GM23338 (cell line): ENCODE data around the gene RNF223. TPM values are rescaled to one million over a fixed set of nuclear protein-coding genes. Genes with fewer than 3 reads are reported as not detected.
"Not testable (repeated sequence)": the region's sequence is repeated elsewhere in the genome, so short reads cannot be mapped to it uniquely, and the experiment has no call there.

Source experiments
- ATAC-seq: fragments of 200-7000 bp; cut with Tn5 transposase; 3 replicates; pipeline ENCODE4 v1.9.1; 2020
- DNase-seq: peaks from one replicate; pipeline ENCODE4 v3.0.0-alpha.2; 2015; ENCODE audit warnings: low spot score
- H2AFZ ChIP-seq: fragments of 200-600 bp; sonication (generic); 2 replicates; pipeline ENCODE4 v1.8.0; 2016; ENCODE audit warnings: antibody characterized with exemption, mild to moderate bottlenecking, moderate library complexity
- H3F3A ChIP-seq: fragments of 200-600 bp; sonication (generic); replicated peaks from 2 replicates; pipeline ENCODE4 v1.8.0; 2017; ENCODE audit warnings: antibody characterized with exemption, mixed run types, low read depth
- H3K27ac ChIP-seq: fragments of 200-600 bp; sonication (generic); 2 replicates; pipeline ENCODE4 v1.6.1; 2016; ENCODE audit warnings: low read depth
- H3K27me3 ChIP-seq: fragments of 200-600 bp; sonication (generic); 2 replicates; pipeline ENCODE4 v1.8.0; 2016; ENCODE audit warnings: mild to moderate bottlenecking, mixed run types, moderate library complexity; ENCODE audit not compliant: insufficient read depth
- H3K36me3 ChIP-seq: fragments of 200-600 bp; sonication (generic); 2 replicates; pipeline ENCODE4 v1.8.0; 2016; ENCODE audit warnings: mild to moderate bottlenecking; ENCODE audit not compliant: insufficient read depth
- H3K4me1 ChIP-seq: fragments of 200-600 bp; sonication (generic); 2 replicates; pipeline ENCODE4 v1.8.0; 2016; ENCODE audit warnings: mild to moderate bottlenecking, moderate library complexity; ENCODE audit not compliant: insufficient read depth
- H3K4me2 ChIP-seq: fragments of 200-600 bp; sonication (generic); 2 replicates; pipeline ENCODE4 v1.7.1; 2017; ENCODE audit warnings: mixed run types
- H3K4me3 ChIP-seq: fragments of 200-600 bp; sonication (generic); 2 replicates; pipeline ENCODE4 v1.6.1; 2016; ENCODE audit warnings: mixed run types
- H3K79me2 ChIP-seq: fragments of 200-600 bp; sonication (generic); replicated peaks from 2 replicates; pipeline ENCODE4 v1.8.0; 2017; ENCODE audit warnings: mild to moderate bottlenecking; ENCODE audit not compliant: insufficient read depth
- H3K9me2 ChIP-seq: fragments of 200-600 bp; sonication (generic); 2 replicates; pipeline ENCODE4 v1.8.0; 2017; ENCODE audit not compliant: insufficient read depth
- H4K20me1 ChIP-seq: fragments of 200-600 bp; sonication (generic); replicated peaks from 2 replicates; pipeline ENCODE4 v1.8.0; 2017; ENCODE audit warnings: mild to moderate bottlenecking; ENCODE audit not compliant: insufficient read depth
- H3K27ac Mint-ChIP-seq: 2 replicates; pipeline ENCODE4 v1.8.0; 2020; ENCODE audit warnings: inconsistent platforms, mild to moderate bottlenecking, moderate library complexity, mixed read lengths
- H3K27me3 Mint-ChIP-seq: 3 replicates; pipeline ENCODE4 v1.8.0; 2022; ENCODE audit warnings: low read depth, mild to moderate bottlenecking, moderate library complexity, mixed read lengths, inconsistent platforms; ENCODE audit not compliant: insufficient read depth, poor library complexity
- H3K36me3 Mint-ChIP-seq: 3 replicates; pipeline ENCODE4 v1.8.0; 2021; ENCODE audit warnings: low read depth, mild to moderate bottlenecking, inconsistent platforms, moderate library complexity, mixed read lengths
- H3K4me1 Mint-ChIP-seq: 3 replicates; pipeline ENCODE4 v1.8.0; 2020; ENCODE audit warnings: mild to moderate bottlenecking, inconsistent platforms, mixed read lengths
- H3K4me3 Mint-ChIP-seq: 3 replicates; pipeline ENCODE4 v1.8.0; 2021; ENCODE audit warnings: moderate library complexity, mild to moderate bottlenecking, inconsistent platforms, mixed read lengths
- H3K9me3 Mint-ChIP-seq: 3 replicates; pipeline ENCODE4 v1.8.0; 2020; ENCODE audit warnings: moderate library complexity, mild to moderate bottlenecking, inconsistent platforms, mixed read lengths
- CREB1 ChIP-seq: fragments of 250-450 bp; sonication (Bioruptor Pico); IDR thresholded peaks from 2 replicates; pipeline ENCODE4 v1.5.0; 2020; ENCODE audit warnings: low read depth, mild to moderate bottlenecking, moderate library complexity
- CTCF ChIP-seq, 2 experiments: fragments of 200-600 bp in 1 of 2; sonication (generic) in 1 of 2; conservative IDR thresholded peaks; 2 replicates each; pipeline versions ENCODE4 v1.5.1 to v1.6.1; 2016 to 2017; ENCODE audit warnings: antibody characterized with exemption in 2 of 2, low read depth in 2 of 2, mild to moderate bottlenecking in 2 of 2, moderate library complexity in 1 of 2
- ETS1 ChIP-seq: IDR thresholded peaks from 2 replicates; pipeline ENCODE4 v1.6.1; 2016; ENCODE audit warnings: antibody characterized with exemption
- EZH2 ChIP-seq: fragments of 200-600 bp; sonication (generic); IDR thresholded peaks from one replicate; pipeline ENCODE4 v1.8.0; 2017; ENCODE audit warnings: antibody characterized with exemption, mild to moderate bottlenecking, low read depth; ENCODE audit not compliant: unreplicated experiment
- EZH2phosphoT487 ChIP-seq: fragments of 200-600 bp; sonication (generic); IDR thresholded peaks from one replicate; pipeline ENCODE4 v1.8.1; 2018; ENCODE audit warnings: antibody characterized with exemption; ENCODE audit not compliant: unreplicated experiment
- JUNB ChIP-seq: IDR thresholded peaks from one replicate; pipeline ENCODE4 v1.6.1; 2016; ENCODE audit warnings: antibody characterized with exemption; ENCODE audit not compliant: unreplicated experiment
- NANOG ChIP-seq: IDR thresholded peaks from 2 replicates; pipeline ENCODE4 v1.6.1; 2016; ENCODE audit warnings: antibody characterized with exemption, borderline replicate concordance
- STAT1 ChIP-seq: IDR thresholded peaks from one replicate; pipeline ENCODE4 v1.6.1; 2016; ENCODE audit warnings: antibody characterized with exemption; ENCODE audit not compliant: unreplicated experiment
- ZNF331 ChIP-seq: fragments of 250-450 bp; sonication (Bioruptor Pico); IDR thresholded peaks from 2 replicates; pipeline ENCODE4 v1.5.0; 2020; ENCODE audit warnings: low read depth, mild to moderate bottlenecking, moderate library complexity
- ZNF462 ChIP-seq: fragments of 250-450 bp; sonication (Bioruptor Pico); IDR thresholded peaks from 2 replicates; pipeline ENCODE4 v1.5.0; 2020; ENCODE audit warnings: mild to moderate bottlenecking, moderate library complexity
- polyA plus RNA-seq: library from polyadenylated mRNA; unstranded; fragments of >200 nt; fragmentation: Nextera tagmentation; extraction: Ambion mirVana; gene quantifications from 2 replicates; pipeline ENCODE4 v1.2.1, GENCODE V29; 2016
- total RNA-seq: library from RNA; depleted of rRNA; stranded (reverse); fragments of >200 nt; shearing (Covaris generic); gene quantifications from 2 replicates; pipeline ENCODE4 v1.2.3, GENCODE V29; 2014

RNF223 gene
- total and polyA plus RNA-seq, 2 experiments from 2014 or later = not detected

GRCh38 chr1:1057769-1058087, 16.4 kb downstream of the RNF223 start:
- not testable (repeated sequence) for H3K27ac Mint-ChIP-seq, H3K9me3 Mint-ChIP-seq, H3K36me3 Mint-ChIP-seq, H3F3A ChIP-seq, H3K79me2 ChIP-seq, H3K27ac ChIP-seq, H3K4me1 Mint-ChIP-seq, H3K4me2 ChIP-seq, H3K4me3 ChIP-seq, H3K9me2 ChIP-seq, H3K36me3 ChIP-seq, ATAC-seq, H2AFZ ChIP-seq, H4K20me1 ChIP-seq, DNase-seq, H3K4me1 ChIP-seq
- peaks cover 47% of the 10 kb centered on the region for H3K27me3 ChIP-seq
- Mint-ChIP-seq H3K4me3 (peak overlapping the region; percentile 50; the same call in 2 of the 3 replicates), H3K27me3 (peaks cover 47% of the 10 kb centered on the region)

- Mint-ChIP-seq H3K27ac (no peak overlapping the region), H3K4me3 (no peak overlapping the region), H3K4me1 (peaks cover 3% of the 10 kb centered on the region; the same call in 2 of the 3 replicates), H3K9me3 (0 out of 3 replicates have a peak, but pooled peaks cover 2% of the 10 kb centered on the region), H3K27me3 (peaks cover 38% of the 10 kb centered on the region), H3K36me3 (peaks cover 18% of the 10 kb centered on the region)
- ATAC-seq (no peak), DNase-seq (no peak)
- Histone ChIP-seq H3K27me3 (peaks cover 33% of the 10 kb centered on the region), H3K9me2 (no peaks in the 10 kb centered on the region), H3K36me3 (peaks cover 4% of the 10 kb centered on the region; the same call in 1 of the 2 replicates), H3K4me2 (no peak overlapping the region), H3K79me2 (no peaks in the 10 kb centered on the region), H2AFZ (no peak overlapping the region), H3K4me3 (no peak overlapping the region), H3K4me1 (peaks cover 5% of the 10 kb centered on the region; the same call in 1 of the 2 replicates), H3F3A (0 out of 2 replicates have a peak, but pooled peaks cover 17% of the 10 kb centered on the region), H3K27ac (no peak overlapping the region), H4K20me1 (no peaks in the 10 kb centered on the region; the same call in 1 of the 2 replicates)
- TF ChIP-seq NANOG = no peak
- no peak for TF ChIP-seq CREB1 (CRISPR knock-in tag)
- TF ChIP-seq EZH2phosphoT487 = no peak
- no peak for TF ChIP-seq EZH2
- TF ChIP-seq CTCF (conservative IDR thresholded peaks at IDR 0.05; ENCODE audit: low read depth in 2 of 2) = no peak
- TF ChIP-seq ZNF462 (CRISPR knock-in tag) = no peak
- TF ChIP-seq ZNF331 (CRISPR knock-in tag) = no peak
- no peak for TF ChIP-seq ETS1
- no peak for TF ChIP-seq JUNB
- TF ChIP-seq STAT1 = no peak
Observed at GRCh38 chr1:1055841-1056736, 18.0 kb downstream of the RNF223 start.
